Measurements from ENCODE around the gene RAB3GAP1. TPM values are rescaled to one million over a fixed set of nuclear protein-coding genes. Genes with fewer than 3 reads are reported as not detected.

The RAB3GAP1 gene
- total RNA-seq, 2 experiments from 2014 or later: 40.2 to 63.6 TPM

GRCh38 chr2:135154962-135155361 is 102.9 kb downstream of the RAB3GAP1 start:
- POLR2A ChIA-PET: interaction anchor here (0.6 to 1.1 kb wide), 3 partner anchors 151 to 601 kb away, joined by 3 read pairs; no protein-coding TSS in a partner anchor
- CTCF ChIA-PET (ENCODE audit: unreplicated experiment): no interaction called here
- Histone ChIP-seq H4K20me1 (ENCODE audit: insufficient read depth, low read length) (no peaks in the 10 kb centered on the region), H3K9me2 (ENCODE audit: insufficient read depth, low read length) (no peaks in the 10 kb centered on the region), H3K4me2 (ENCODE audit: low read length) (no peak overlapping the region), H3K27ac (ENCODE audit: low read depth, low read length, poor library complexity, severe bottlenecking) (no peak overlapping the region), H3K9me3 (ENCODE audit: low read length) (no peaks in the 10 kb centered on the region), H3K4me1 (ENCODE audit: insufficient read depth, low read length, poor library complexity, severe bottlenecking) (no peaks in the 10 kb centered on the region), H2AFZ (ENCODE audit: low read length) (no peak overlapping the region), H3K4me3 (ENCODE audit: low read depth, low read length, poor library complexity, severe bottlenecking) (no peak overlapping the region), H3K36me3 (ENCODE audit: insufficient read depth, low read length) (peaks cover 97% of the 10 kb centered on the region), H3K79me2 (ENCODE audit: insufficient read depth, low read depth, low read length) (no peaks in the 10 kb centered on the region)
- intact Hi-C loops (cut with micrococcal nuclease; ENCODE audit: unreplicated experiment): no loop called here
- BruUV-seq (replicated peaks): no TSS peak
- TF ChIP-seq EZH2phosphoT487 (IDR thresholded peaks at IDR 0.05; ENCODE audit: borderline replicate concordance, low read depth, low read length): no peak
- TF ChIP-seq, protein P1, sequence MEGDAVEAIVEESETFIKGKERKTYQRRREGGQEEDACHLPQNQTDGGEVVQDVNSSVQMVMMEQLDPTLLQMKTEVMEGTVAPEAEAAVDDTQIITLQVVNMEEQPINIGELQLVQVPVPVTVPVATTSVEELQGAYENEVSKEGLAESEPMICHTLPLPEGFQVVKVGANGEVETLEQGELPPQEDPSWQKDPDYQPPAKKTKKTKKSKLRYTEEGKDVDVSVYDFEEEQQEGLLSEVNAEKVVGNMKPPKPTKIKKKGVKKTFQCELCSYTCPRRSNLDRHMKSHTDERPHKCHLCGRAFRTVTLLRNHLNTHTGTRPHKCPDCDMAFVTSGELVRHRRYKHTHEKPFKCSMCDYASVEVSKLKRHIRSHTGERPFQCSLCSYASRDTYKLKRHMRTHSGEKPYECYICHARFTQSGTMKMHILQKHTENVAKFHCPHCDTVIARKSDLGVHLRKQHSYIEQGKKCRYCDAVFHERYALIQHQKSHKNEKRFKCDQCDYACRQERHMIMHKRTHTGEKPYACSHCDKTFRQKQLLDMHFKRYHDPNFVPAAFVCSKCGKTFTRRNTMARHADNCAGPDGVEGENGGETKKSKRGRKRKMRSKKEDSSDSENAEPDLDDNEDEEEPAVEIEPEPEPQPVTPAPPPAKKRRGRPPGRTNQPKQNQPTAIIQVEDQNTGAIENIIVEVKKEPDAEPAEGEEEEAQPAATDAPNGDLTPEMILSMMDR (conservative IDR thresholded peaks at IDR 0.05; ENCODE audit: low read length): no peak
- no peak for DNase-seq (ENCODE audit: low spot score)

DNA sequence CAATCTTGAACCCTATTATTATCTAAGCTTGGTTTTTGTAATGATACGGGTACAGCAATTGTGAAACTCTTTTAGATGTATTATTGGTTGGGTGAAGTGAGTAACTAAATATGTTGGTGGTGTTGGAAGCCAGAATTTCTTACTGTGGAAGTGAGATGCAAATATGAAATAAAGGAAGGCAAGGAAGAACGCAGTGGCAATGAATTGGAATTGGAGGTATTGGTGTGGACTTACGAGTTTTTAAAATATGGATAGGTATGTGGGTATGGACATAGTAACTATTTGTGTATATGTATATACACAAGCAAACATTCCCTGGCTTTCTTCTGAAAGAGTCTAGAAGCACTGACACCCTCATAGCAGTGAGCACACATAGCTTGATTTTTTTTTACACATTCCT is 105.8 kb downstream of the RAB3GAP1 start:
- no peaks in the 10 kb centered on the region for H4K20me1 ChIP-seq (ENCODE audit: insufficient read depth, low read length)
- no peaks in the 10 kb centered on the region for H3K9me2 ChIP-seq (ENCODE audit: insufficient read depth, low read length)
- no peak for TF ChIP-seq EZH2phosphoT487 (IDR thresholded peaks at IDR 0.05; ENCODE audit: borderline replicate concordance, low read depth, low read length)
- TF ChIP-seq, protein P1 (conservative IDR thresholded peaks at IDR 0.05; ENCODE audit: low read length): no peak
- H3K9me3 ChIP-seq (ENCODE audit: low read length): no peaks in the 10 kb centered on the region
- no TSS peak for BruUV-seq (replicated peaks)
- H2AFZ ChIP-seq (ENCODE audit: low read length): no peak overlapping the region
- peaks cover 79% of the 10 kb centered on the region for H3K36me3 ChIP-seq (ENCODE audit: insufficient read depth, low read length)
- DNase-seq (ENCODE audit: low spot score): no peak
- H3K4me3 ChIP-seq (ENCODE audit: low read depth, low read length, poor library complexity, severe bottlenecking): no peak overlapping the region
- CTCF ChIA-PET (ENCODE audit: unreplicated experiment): no interaction called here
- H3K4me2 ChIP-seq (ENCODE audit: low read length): no peak overlapping the region
- H3K4me1 ChIP-seq (ENCODE audit: insufficient read depth, low read length, poor library complexity, severe bottlenecking): peaks cover 3% of the 10 kb centered on the region
- intact Hi-C loops (cut with micrococcal nuclease; ENCODE audit: unreplicated experiment): no loop called here
- H3K27ac ChIP-seq (ENCODE audit: low read depth, low read length, poor library complexity, severe bottlenecking): no peak overlapping the region
- no peaks in the 10 kb centered on the region for H3K79me2 ChIP-seq (ENCODE audit: insufficient read depth, low read depth, low read length)
- POLR2A ChIA-PET: interaction anchor here (0.6 to 0.7 kb wide), 2 partner anchors 71 to 566 kb away, joined by 4 to 5 read pairs; no protein-coding TSS in a partner anchor

DNA sequence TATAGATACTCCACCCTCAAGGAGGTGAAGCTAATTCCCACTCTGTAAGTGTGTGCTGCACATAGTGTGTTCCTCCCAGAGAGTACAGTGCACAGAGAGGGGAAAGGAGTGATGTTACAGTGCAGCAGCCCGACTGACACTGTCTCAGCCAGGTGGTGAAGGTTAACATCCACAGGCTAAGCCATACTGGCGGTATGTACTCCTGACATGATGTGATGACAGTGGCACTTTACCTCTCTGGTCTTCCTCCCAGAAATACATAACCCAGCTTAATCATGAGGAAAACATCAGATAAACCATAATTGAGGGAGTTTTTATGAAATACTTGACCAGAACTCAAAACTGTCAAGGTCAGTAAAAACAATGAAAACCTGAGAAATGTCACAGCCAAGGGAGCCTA is 107.1 kb downstream of the RAB3GAP1 start:
- H4K20me1 ChIP-seq (ENCODE audit: insufficient read depth, low read length): no peaks in the 10 kb centered on the region
- no peaks in the 10 kb centered on the region for H3K79me2 ChIP-seq (ENCODE audit: insufficient read depth, low read depth, low read length)
- H3K36me3 ChIP-seq (ENCODE audit: insufficient read depth, low read length): peaks cover 79% of the 10 kb centered on the region
- no peak overlapping the region for H3K4me2 ChIP-seq (ENCODE audit: low read length)
- H3K4me3 ChIP-seq (ENCODE audit: low read depth, low read length, poor library complexity, severe bottlenecking): no peak overlapping the region
- BruUV-seq (replicated peaks): no TSS peak
- H3K4me1 ChIP-seq (ENCODE audit: insufficient read depth, low read length, poor library complexity, severe bottlenecking): peaks cover 10% of the 10 kb centered on the region
- H3K27ac ChIP-seq (ENCODE audit: low read depth, low read length, poor library complexity, severe bottlenecking): no peak overlapping the region
- H3K9me3 ChIP-seq (ENCODE audit: low read length): no peaks in the 10 kb centered on the region
- TF ChIP-seq, protein P1 (conservative IDR thresholded peaks at IDR 0.05; ENCODE audit: low read length): no peak
- no peak for TF ChIP-seq EZH2phosphoT487 (IDR thresholded peaks at IDR 0.05; ENCODE audit: borderline replicate concordance, low read depth, low read length)
- POLR2A ChIA-PET: no interaction called here
- no peak overlapping the region for H2AFZ ChIP-seq (ENCODE audit: low read length)
- DNase-seq (ENCODE audit: low spot score): no peak
- intact Hi-C loops (cut with micrococcal nuclease; ENCODE audit: unreplicated experiment): no loop called here
- H3K9me2 ChIP-seq (ENCODE audit: insufficient read depth, low read length): no peaks in the 10 kb centered on the region
- CTCF ChIA-PET (ENCODE audit: unreplicated experiment): no interaction called here
